ENCODE data around the gene C10orf90.

C10orf90 gene

GRCh38 chr10:126632705-126633104, 37.8 kb downstream of the C10orf90 start:
- no peak for DNase-seq

DNA sequence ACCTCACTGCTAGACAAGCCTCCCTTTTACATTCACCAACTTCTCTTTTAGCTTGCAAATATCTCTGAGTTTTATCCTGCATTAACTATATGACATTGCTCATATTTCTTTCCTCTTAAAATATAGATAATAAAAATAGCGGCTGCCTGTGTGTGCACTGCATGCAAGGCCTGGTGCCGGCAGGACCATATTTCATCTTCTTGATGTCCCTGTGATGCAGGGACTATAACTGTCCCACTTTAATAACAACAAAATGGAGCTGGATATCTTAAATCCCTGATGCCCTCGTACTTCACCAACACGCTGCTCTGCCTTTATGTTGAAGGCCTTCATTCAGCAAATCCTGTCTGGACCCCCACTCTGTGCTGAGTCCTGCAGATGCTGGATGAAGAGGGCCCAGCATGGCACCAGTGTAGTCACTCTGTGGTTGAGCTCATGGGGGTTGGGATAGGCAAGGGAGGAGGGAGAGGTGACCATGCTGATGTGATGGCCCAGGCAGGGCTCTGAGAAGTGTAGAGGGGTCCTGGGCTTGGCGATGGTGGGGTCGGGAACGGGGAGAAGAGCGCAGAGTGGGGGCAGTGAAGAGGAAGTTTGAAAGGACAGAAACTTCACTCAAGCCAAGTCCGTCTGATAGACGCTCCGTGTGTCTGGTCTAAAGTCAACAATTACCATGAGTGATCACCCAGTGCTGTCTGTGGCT, 40.4 kb downstream of the C10orf90 start:
- DNase-seq: no peak

- DNase-seq: no peak
These were observed 41.7 kb downstream of the C10orf90 start for GRCh38 chr10:126628746-126629145.

- no peak for DNase-seq
These were observed 48.6 kb downstream of the C10orf90 start for GRCh38 chr10:126621846-126622245.

DNA sequence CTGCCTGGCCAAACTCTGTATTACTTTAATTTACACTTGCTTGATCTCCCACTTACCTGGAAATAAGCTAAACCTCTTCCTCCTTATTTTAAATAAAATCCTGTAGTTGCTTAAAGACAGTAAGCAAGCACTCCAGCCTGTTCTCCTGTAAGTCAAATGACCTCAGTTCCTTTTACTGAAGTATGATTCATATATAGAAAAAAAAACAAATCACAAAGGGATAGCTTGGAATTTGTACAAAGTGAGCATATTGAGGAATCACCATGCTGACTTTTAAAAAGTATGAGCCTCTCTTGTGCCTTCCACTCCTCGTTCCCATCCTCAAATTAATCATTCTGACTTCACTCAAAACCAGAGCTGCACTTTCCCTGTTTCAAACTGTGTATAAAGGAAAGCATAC, 52.0 kb downstream of the C10orf90 start:
- DNase-seq: no peak

- no peak for DNase-seq
These were observed 52.8 kb downstream of the C10orf90 start for GRCh38 chr10:126617733-126618132.

- DNase-seq: no peak
These were observed 53.3 kb downstream of the C10orf90 start for GRCh38 chr10:126617208-126617607.

- no peak for DNase-seq
These were observed 53.8 kb downstream of the C10orf90 start for GRCh38 chr10:126616737-126617136.

GRCh38 chr10:126611303-126611702, 59.2 kb downstream of the C10orf90 start:
- DNase-seq: no peak

DNA sequence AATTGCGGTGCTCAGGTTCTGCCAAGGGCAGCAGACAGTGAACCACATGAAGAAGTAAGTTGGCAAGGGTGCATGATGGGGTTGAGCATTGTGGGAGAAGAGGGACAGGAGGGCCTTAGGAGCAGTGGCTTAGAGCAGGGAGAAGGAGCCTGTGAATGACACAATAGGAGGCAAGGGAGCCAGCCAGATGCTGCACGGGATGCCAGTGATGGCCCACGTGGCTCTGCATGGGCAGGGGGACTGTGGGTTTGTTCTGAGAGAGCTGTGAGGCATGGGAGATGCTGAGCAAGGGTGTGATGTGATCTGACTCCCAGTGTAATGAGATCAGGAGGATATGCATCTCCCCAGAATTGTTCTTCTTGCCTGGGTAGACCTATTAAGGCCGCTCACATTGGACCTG, 60.9 kb downstream of the C10orf90 start:
- no peak for DNase-seq

DNA sequence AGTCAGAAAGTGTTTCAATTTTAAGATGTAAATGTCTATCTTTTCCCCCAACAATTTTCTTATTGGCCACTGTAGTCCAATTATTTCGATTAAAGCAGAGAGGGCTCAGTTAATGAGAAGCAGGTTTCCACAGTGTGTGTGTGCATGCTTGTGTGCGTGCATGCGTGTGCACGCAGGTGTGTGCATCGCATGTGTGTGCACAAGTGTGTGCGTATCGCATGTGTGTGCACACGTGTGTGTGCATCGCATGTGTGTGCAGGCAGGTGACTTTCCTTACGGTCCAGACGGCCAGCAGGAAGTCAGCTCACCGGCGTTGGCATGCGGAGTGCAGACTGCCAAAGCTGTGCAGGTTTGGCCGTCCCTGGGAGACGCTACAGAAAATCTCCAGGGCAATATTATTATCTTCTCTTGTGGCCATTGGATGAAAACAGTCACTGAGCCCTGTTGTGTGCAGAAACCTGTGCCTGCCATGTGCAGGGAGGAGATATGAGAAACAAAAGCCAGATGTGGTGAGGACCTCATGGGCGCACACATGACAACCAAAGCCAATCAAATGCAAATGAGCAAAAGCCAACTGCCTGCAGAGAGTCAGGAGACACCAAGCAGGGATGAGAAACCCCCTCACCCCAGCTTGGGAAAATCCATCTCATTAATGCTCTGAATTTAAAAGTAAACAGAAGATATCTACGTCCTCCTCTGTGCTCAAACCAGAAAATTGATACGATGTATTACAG, 70.4 kb downstream of the C10orf90 start:
- DNase-seq: no peak

DNA sequence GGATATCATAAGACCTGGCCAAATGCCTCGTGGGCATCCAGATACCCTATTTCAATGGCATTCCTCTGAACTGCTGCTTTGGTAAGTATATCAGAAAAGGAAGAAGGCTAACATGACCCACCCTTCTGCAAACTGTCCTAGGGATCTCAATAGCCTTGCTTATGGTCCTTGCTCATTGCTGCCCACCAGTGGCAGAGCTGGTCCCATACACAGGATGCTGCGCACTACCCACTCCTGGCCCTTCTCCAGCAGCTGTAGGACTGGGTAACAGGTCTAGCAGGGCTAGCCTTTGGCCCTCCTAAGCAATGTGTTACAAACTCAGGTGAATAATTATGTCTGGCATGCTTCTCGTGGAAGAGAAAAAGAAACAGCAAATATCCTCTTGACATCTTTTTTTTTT, 72.5 kb downstream of the C10orf90 start:
- no peak for DNase-seq

DNA sequence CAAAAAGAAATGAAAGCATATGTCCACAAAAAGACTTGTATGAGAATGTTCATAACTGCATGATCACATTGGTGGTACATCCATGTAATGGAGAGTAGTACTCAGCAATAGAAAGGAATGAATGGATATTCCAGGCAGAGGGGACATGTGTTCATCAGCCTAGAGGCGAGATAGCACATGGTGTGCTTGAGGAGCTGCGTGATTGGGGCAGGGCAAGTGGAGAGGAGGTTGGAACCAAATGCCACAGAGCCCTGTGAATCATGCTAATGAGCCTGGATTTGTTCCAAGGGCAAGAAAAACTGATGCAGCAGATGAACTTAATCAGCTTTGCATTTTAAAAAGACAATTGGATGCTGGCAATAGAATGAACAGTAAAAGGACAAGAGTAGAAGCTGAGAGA, 73.3 kb downstream of the C10orf90 start:
- DNase-seq: no peak

DNA sequence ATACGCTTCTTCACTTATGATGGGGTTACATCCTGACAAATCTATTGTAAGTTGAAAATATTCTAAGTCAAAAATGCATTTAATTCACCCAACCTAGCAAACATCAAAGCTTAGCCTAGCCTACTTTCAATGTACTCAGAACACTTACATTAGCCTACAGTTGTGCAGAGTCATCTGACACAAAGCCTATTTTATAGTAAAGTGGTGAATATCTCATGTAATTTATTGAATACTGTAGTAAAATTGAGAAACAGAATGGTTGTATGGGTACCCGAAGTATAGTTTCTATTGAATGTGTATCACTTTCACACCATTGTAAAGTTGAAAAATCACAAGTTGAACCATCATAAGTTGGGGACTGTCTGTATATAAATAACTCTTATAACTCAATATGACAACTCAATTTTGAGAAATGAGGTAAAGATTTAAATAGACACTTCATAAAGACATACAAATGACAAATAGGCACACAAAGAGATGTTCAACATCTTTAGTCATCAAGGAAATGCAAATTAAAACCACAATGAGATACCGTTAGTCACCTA, 73.9 kb downstream of the C10orf90 start:
- DNase-seq: no peak

- no peak for DNase-seq
These were observed 75.3 kb downstream of the C10orf90 start for GRCh38 chr10:126595160-126595559.

DNA sequence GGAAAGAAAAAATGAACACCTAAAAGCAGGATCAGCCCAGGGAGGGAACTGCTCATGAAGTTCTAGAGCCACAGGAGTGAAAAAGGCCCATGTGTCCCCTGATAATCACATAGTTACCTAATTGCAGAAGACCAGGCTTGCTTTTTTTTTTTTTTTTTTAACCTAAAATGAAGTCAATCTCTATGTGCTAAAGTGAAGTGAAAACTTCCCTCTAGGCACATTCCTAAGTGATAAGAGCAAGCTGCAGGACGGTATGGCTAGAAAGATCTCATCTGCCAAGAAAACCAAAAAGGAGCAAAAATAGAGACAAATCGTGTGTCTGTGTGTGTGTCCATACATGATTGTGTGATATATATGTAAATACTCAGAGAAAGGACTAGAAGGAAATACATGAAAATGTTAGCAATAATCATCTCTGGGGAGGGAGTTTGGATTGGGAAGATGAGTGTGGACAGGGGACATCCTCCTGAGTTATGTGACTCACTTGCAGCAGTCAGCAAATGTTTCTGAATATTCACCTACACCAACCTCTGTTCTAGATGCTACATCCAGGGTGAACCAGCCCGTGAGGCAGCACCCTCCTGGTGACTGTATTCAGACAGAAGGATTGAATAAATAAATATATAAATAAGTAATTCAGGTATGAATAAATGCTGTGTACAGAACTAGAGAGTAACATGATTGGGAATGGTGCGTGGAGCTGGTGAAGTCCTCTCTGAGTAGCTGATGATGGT, 76.4 kb downstream of the C10orf90 start:
- DNase-seq: no peak

- no peak for DNase-seq
These were observed 77.6 kb downstream of the C10orf90 start for GRCh38 chr10:126592901-126593300.

GRCh38 chr10:126588024-126588423, 82.5 kb downstream of the C10orf90 start:
- no peak for DNase-seq

DNA sequence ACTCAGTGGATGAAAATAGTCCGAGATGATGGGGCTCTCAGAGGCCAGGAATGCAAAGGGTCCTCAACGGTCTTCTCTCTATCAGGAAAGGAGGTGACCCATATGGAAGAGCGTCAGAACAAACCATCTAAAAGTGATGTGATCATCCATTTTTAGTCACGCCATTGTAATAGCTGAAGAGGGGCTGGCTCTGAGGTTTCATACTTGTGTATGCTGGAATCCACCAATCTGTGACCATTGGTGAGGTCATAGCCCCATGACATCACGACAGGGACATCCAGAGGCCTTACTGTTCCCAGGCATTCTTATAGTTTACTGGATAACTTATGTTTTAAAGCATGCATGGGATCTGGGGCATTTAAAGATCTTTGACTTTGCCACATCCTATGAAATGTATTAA, 83.6 kb downstream of the C10orf90 start:
- no peak for DNase-seq

DNA sequence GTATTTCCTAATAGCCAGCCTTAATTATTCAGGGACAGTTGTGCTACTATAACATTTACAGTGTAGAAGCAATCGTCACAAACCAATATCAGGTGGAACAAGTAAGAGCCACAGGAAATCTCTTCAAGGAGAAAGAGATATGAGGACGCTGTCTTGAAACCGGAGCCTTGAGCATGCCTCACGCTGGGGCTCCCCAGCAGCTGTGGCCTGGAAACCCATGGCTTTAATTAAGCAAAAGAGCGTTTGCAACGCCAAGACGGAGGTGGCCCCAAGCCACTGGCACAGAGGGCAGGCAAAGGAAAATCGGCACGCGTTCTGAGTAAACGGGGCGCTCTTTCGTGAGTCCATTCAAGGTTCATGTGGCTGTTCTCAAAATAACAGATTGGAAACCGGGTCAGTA, 84.4 kb downstream of the C10orf90 start:
- no peak for DNase-seq

- no peak for DNase-seq
These were observed 85.1 kb downstream of the C10orf90 start for GRCh38 chr10:126585249-126586017.

DNA sequence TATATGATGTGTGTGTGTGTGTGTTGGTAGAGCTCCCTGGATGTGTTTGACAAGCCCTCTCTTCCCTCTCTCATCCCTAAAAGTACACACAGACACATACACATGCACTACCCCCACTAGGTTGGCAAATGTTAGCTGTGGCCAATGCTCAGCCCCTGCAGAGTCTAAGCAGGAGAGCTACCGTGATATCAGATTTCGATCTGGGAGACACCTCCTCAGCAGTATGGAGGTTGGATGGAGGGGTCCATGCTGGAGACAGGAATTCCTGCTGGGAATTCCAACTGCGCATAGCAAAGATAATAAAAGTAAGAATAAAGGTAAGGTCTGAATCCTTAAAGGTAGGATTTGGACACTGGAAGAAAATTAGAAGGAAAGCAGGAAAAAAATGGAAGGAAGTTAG, 85.7 kb downstream of the C10orf90 start:
- no peak for DNase-seq

Measured in CD4-positive, alpha-beta T cell treated with Interferon gamma for 1 hour (primary cell).